GM21723 (cell line): Measurements from ENCODE around the gene SLC4A11.

Experiments
- ATAC-seq: cut with Tn5 transposase; IDR thresholded peaks from one replicate; pipeline ENCODE4 v1.9.1; 2021; ENCODE audit warnings: mild to moderate bottlenecking, moderate library complexity; ENCODE audit not compliant: unreplicated experiment

Gene SLC4A11

GRCh38 chr20:3247638-3248037, 8.6 kb upstream of the SLC4A11 start:
- ATAC-seq: no peak

GRCh38 chr20:3246682-3247081, 7.7 kb upstream of the SLC4A11 start:
- ATAC-seq: no peak

- no peak for ATAC-seq
Measured at GRCh38 chr20:3245711-3246110, 6.7 kb upstream of the SLC4A11 start.

- ATAC-seq: no peak
Measured at GRCh38 chr20:3245156-3245555, 6.2 kb upstream of the SLC4A11 start.

GRCh38 chr20:3244613-3245012, 5.6 kb upstream of the SLC4A11 start:
- ATAC-seq: no peak

- ATAC-seq: no peak
Measured at GRCh38 chr20:3243718-3244358, 4.8 kb upstream of the SLC4A11 start.

- ATAC-seq: no peak
Measured at GRCh38 chr20:3242172-3242692, 3.2 kb upstream of the SLC4A11 start.

GRCh38 chr20:3240776-3241363, 1.9 kb upstream of the SLC4A11 start:
- no peak for ATAC-seq

GRCh38 chr20:3239867-3240775, 1.1 kb upstream of the SLC4A11 start:
- no peak for ATAC-seq

GRCh38 chr20:3238616-3239025, 369 bp downstream of the SLC4A11 start:
- ATAC-seq: peak; percentile 50

- ATAC-seq: peak; percentile 17
Measured at GRCh38 chr20:3237958-3238615, 903 bp downstream of the SLC4A11 start.

GRCh38 chr20:3237011-3237957, 1.7 kb downstream of the SLC4A11 start:
- ATAC-seq: no peak

- ATAC-seq: no peak
Measured at GRCh38 chr20:3235666-3236324, 3.2 kb downstream of the SLC4A11 start.

GRCh38 chr20:3233991-3234498, 4.9 kb downstream of the SLC4A11 start:
- ATAC-seq: no peak

- no peak for ATAC-seq
Measured at GRCh38 chr20:3233131-3233990, 5.6 kb downstream of the SLC4A11 start.

GRCh38 chr20:3231889-3232588, 7.0 kb downstream of the SLC4A11 start:
- ATAC-seq: no peak

- no peak for ATAC-seq
Measured at GRCh38 chr20:3231116-3231515, 7.9 kb downstream of the SLC4A11 start.

GRCh38 chr20:3229798-3230197, 9.2 kb downstream of the SLC4A11 start:
- ATAC-seq: no peak
